Left forelimb (tissue), 1 donor: ENCODE data around the gene SETMAR.
"Not testable (repeated sequence)": the region's sequence is repeated elsewhere in the genome, so short reads cannot be mapped to it uniquely, and the experiment has no call there.

Experiments
- DNase-seq: peaks from one replicate; pipeline ENCODE4 v3.0.0-alpha.2; 2018; ENCODE audit warnings: low spot score

The SETMAR gene

GRCh38 chr3:4303187-4304123 lies at the start of gene SETMAR:
TSS of gene SETMAR (plus strand) at chr3:4303369. CDS start at chr3:4303371, 2 bp downstream.
- peak; percentile 92 for DNase-seq

DNA sequence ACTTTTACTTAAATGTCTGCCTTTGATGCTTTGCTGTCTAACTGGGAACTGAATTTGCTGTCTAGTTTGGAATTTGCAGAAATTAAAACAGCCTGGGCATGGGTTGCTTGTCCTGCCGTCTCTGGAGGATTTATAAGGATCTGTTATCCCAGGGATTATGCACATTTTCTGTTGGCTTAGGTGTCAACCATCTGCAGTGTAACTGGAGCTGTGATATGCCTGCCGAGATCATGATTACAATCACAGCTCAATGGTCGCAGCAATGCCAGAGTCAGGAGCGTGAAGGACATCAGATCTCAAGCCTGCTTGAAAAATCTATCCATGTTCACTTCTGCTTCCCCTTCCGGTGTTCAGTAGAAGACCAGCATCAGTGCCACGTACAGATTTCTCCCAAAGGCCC lies 41.8 kb upstream of the SETMAR start:
- no peak for DNase-seq

- DNase-seq, result no peak
Measured at GRCh38 chr3:4264040-4264439, 39.1 kb upstream of the SETMAR start.

DNA sequence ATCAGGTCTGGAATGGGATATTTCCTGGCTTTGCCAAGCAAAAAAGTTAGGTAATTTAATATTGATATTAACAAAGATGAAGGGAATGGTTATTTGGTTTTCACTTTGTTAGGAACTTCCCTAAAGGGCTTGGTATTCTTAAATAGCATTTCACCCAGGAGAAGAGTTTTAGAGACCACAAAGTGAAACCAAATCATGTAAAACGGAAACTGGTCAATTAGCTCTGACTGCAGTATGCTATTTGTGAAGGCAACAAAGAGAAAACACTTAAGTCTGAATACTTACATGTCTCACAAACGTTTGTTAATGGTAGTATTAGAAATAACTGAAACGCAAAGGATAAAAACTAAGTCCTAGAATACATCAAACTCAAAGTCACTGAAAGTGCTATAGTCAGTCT lies 32.4 kb upstream of the SETMAR start:
- no peak for DNase-seq

DNA sequence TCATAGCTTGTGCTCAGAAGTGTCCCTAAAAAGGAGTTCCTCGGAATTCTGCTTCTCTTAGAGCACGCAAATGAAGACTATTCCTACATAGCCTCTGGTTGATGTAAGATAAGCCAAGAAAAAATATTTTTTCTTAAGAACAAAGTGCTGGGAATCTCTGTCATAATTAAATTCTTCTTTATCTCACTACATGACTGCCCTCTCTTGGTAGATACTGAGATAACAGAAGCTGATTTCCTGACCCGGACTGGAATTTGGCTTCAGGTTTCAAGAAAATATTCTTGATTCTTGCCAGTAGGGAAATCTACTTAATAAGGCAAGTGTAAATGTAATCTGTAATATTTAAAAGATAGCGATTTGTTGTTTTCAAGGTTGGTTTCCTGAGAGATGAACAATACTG lies 31.3 kb upstream of the SETMAR start:
- DNase-seq, result no peak

DNA sequence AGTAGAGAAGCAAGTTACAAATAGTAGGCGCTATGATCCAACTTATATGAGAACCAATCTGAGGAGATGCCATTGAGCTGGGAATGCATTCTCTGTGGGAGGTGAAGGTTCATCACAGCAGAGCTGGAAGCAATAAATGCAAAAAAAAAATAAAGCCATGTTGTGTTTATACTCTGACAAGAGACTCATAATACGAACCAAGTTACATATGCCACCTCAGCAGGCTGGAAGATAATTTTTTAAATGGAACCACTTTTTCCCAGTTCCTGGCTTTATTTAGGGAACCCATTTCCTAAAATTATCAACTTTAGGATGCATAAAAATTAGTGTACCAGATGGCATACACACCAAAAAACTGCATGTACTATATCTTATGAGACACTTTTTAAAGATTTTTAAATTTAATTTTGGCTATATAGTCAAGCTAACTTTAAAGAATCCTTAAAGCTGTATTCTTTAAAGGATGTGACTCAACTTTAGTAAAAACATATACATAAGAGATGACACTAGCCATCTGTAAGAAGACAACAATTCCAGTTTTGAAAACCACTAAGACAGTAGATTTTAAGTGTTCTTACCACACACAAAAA lies 23.6 kb upstream of the SETMAR start:
- no peak for DNase-seq

- DNase-seq, result no peak
Measured at GRCh38 chr3:4281991-4282390, 21.2 kb upstream of the SETMAR start.

DNA sequence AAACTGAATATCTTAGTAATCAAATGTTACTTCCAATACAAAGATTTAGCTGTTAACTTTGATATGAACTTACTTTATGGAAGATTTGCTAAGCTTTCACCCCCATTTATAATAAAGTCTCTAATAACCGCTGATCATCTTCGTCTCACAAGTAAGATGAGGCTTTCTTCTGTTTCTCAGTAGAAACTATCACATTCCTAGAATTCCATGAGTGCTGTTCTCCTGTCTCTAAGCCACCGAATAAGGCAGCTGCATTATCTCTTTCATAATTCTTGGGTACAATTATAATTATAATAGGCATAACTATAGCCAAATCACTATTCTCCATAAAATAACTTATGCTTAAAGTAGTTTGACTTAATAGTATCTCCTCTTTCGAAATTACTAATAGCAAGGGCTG lies 18.3 kb upstream of the SETMAR start:
- no peak for DNase-seq

GRCh38 chr3:4289044-4289443 lies 14.1 kb upstream of the SETMAR start:
- no peak for DNase-seq

DNA sequence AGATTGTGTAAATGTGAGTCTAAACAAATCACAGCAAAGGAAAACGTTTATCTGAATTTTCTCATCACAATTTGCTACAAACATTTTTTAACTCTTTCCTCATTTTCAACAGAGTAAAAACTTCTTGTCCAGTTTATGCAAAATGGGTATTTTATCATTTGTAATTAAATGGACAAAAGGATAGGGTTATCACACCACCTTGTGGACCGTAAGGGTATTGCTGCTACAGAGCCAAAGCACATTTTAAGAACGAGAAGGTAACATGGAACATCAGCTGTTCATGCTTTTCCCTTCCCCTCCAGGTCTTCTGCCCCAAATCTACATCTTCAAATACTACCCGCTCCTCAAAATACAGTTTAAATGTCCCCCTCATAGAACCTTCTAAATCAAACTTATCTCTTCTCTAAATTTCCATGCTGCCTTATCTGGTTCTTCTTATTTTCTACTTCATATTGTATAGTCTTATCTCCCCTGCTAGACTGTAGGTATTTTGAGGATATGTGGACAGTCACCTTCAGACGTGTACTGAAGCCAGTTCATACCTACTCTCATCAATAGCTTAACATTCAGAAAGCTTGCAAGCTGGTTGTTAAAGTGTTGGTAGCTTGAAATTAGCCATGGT lies 12.8 kb upstream of the SETMAR start:
- DNase-seq, result no peak

- DNase-seq, result no peak
Measured at GRCh38 chr3:4292301-4292700, 10.9 kb upstream of the SETMAR start.

DNA sequence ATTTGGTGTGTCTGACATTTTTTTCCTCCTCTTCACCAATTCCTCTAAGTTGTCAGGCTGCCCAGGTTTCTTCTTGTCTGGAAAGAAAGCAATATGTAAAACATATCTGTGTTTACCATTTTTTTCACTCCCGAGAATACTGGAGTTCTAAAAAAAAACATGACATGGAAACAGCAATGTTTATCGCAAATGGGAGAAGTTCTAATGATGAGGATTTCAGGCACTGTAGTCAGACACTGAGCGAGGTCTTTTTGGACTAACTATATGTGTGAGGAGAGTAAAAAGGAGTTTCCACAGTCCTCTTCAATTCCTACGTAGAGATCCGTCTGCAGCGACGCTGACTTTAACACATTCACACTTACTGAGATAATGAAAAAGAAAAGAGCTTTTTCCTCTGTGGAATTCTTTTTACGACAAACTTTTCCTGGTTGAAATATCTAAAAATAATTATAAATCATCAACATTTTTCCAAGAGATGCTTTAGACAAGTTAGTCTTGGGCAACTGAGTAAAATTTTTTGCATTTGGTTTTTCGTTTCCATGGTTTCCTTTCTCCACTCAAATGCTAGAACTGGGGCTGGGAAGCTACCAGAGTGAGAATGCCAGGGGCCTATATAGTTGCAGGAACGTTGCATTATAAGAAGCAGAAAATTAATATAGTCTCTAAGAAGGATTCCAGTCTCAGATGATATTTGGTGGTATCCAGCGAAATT lies 8.4 kb upstream of the SETMAR start:
- DNase-seq, result no peak

DNA sequence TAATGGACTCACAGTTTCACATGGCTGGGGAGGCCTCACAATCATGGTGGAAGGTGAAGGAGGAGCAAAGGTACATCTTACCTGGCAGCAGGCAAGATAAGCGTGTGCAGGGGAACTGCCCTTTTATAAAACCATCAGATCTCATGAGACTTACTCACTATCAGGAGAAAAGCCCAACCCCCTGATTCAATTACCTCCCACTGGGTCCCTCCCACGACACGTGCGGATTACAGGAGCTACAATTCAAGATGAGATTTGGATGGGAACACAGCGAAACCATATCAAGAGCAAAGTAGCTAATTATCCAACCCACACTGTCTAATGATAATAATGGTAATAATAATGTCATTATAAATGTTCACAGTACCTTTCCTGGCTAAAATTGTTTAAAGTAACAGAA lies 6.7 kb upstream of the SETMAR start:
- DNase-seq, result not testable (repeated sequence)

- DNase-seq, result no peak
Measured at GRCh38 chr3:4297486-4297885, 5.7 kb upstream of the SETMAR start.

GRCh38 chr3:4302747-4303146 lies 422 bp upstream of the SETMAR start:
- no peak for DNase-seq

- DNase-seq, result not testable (repeated sequence)
Measured at GRCh38 chr3:4305210-4305609, 2.0 kb downstream of the SETMAR start.

- DNase-seq, result no peak
Measured at GRCh38 chr3:4306091-4306490, 2.9 kb downstream of the SETMAR start.

DNA sequence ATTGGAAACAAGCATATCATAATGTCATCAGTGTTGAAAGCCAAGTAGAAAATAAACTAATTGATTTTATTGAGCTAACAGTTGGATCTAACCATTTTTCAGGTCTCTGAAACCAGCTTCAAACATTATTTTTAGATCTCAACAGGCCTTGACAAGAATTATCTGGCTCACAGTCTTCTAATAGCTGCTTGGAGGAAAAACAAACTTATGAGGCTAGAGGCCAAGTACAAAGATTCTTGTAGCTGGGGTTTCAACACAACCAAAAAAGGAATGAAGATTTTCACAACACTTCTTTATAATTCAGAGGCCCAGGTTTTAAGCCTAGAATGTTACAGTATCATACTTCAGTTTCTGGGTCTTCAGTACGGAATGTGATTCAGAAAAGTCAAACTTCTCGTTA lies 3.7 kb downstream of the SETMAR start:
- DNase-seq, result no peak

- DNase-seq, result no peak
Measured at GRCh38 chr3:4309491-4310128, 6.4 kb downstream of the SETMAR start.

GRCh38 chr3:4310971-4311370 lies 7.8 kb downstream of the SETMAR start:
- no peak for DNase-seq

GRCh38 chr3:4311496-4311895 lies 8.3 kb downstream of the SETMAR start:
- DNase-seq, result no peak
